Endothelial cell of umbilical vein (primary cell): ENCODE results near the gene REPS2. TPM values are rescaled to one million over a fixed set of nuclear protein-coding genes. Genes with fewer than 3 reads are reported as not detected.

Experiments
- BruUV-seq: library from RNA; stranded (reverse); fragments of 400-500 nt; replicated peaks from 2 replicates; lab custom pipeline; 2021; lab: Mats Ljungman, UMichigan
- CTCF ChIA-PET: fragments of 300-600, 350-600 bp; sonication (Branson Sonifier 250); formaldehyde crosslinking; loops from one replicate; lab custom pipeline; 2021; ENCODE audit warnings: antibody characterized with exemption, inconsistent platforms; lab: Charles Lee
- POLR2A ChIA-PET: fragments of 300-600, 350-600 bp; sonication (Branson Sonifier 250); formaldehyde crosslinking; loops from one replicate; lab custom pipeline; 2021; ENCODE audit warnings: antibody characterized with exemption, inconsistent platforms; lab: Charles Lee
- DNase-seq: peaks from one replicate; pipeline ENCODE4 v3.0.0-alpha.2; 2011; ENCODE audit warnings: low read depth, low spot score
- FAIRE-seq: peaks from 2 replicates; lab custom pipeline; 2011; peaks lifted over from hg19 to GRCh38; lab: Jason Lieb, UNC
- H2AFZ ChIP-seq: 2 replicates; pipeline ENCODE4 v1.6.0; 2012; ENCODE audit warnings: low read depth, low read length, control low read depth, inconsistent platforms
- H3K27ac ChIP-seq: 2 replicates; pipeline ENCODE4 v1.5.1; 2011; ENCODE audit warnings: low read depth, mild to moderate bottlenecking, control low read depth, low read length, moderate library complexity; ENCODE audit not compliant: insufficient read depth
- H3K27me3 ChIP-seq, 2 experiments: 2 replicates each; pipeline versions ENCODE4 v1.6.0 to v1.6.1; 2011; ENCODE audit warnings: low read length in 2 of 2, mixed read lengths in 1 of 2; ENCODE audit not compliant: control insufficient read depth in 2 of 2, insufficient read depth in 2 of 2
- H3K36me3 ChIP-seq, 2 experiments: 2 replicates in 1 of 2; 3 replicates in 1 of 2; pipeline ENCODE4 v1.5.1; 2011; ENCODE audit warnings: low read length in 2 of 2, mild to moderate bottlenecking in 1 of 2, moderate library complexity in 1 of 2; ENCODE audit not compliant: control insufficient read depth in 2 of 2, insufficient read depth in 2 of 2; ENCODE audit errors: extremely low read depth in 1 of 2
- H3K4me1 ChIP-seq: 3 replicates; pipeline ENCODE4 v1.5.1; 2011; ENCODE audit warnings: mild to moderate bottlenecking, low read length; ENCODE audit not compliant: control insufficient read depth, insufficient read depth; ENCODE audit errors: extremely low read depth
- H3K4me2 ChIP-seq: 2 replicates; pipeline ENCODE4 v1.6.1; 2011; ENCODE audit warnings: low read length, control low read depth, mixed read lengths; ENCODE audit not compliant: insufficient read depth
- H3K4me3 ChIP-seq, 3 experiments: fragments of 200-600 bp in 1 of 3; sonication (generic), shearing (Covaris generic) in 1 of 3; replicated peaks in 1 of 3; 2 replicates each; pipeline ENCODE4 v1.5.1; 2011 to 2016; ENCODE audit warnings: control low read depth in 3 of 3, low read length in 3 of 3, mild to moderate bottlenecking in 2 of 3, inconsistent platforms in 1 of 3, low read depth in 1 of 3, moderate library complexity in 1 of 3; ENCODE audit not compliant: insufficient read depth in 1 of 3
- H3K79me2 ChIP-seq: 2 replicates; pipeline ENCODE4 v1.6.0; 2012; ENCODE audit warnings: low read length, inconsistent platforms; ENCODE audit not compliant: control insufficient read depth, insufficient read depth
- H3K9ac ChIP-seq: replicated peaks from 2 replicates; pipeline ENCODE3; 2011; ENCODE audit warnings: low read length, control low read depth; ENCODE audit not compliant: insufficient read depth; ENCODE audit errors: extremely low read depth
- H3K9me1 ChIP-seq: replicated peaks from 3 replicates; pipeline ENCODE4 v1.6.0; 2011; ENCODE audit warnings: mild to moderate bottlenecking, low read length; ENCODE audit not compliant: control insufficient read depth, insufficient read depth; ENCODE audit errors: extremely low read depth
- H3K9me3 ChIP-seq: replicated peaks from 2 replicates; pipeline ENCODE4 v1.5.1; 2012; ENCODE audit warnings: low read length, inconsistent platforms; ENCODE audit not compliant: control insufficient read depth, insufficient read depth
- H4K20me1 ChIP-seq: replicated peaks from 2 replicates; pipeline ENCODE3; 2011; ENCODE audit warnings: mild to moderate bottlenecking, low read length; ENCODE audit not compliant: control insufficient read depth, insufficient read depth; ENCODE audit errors: extremely low read depth
- CTCF ChIP-seq, 2 donors: IDR thresholded peaks; 1 replicate in 1 of 2; 2 replicates in 1 of 2; pipeline ENCODE4 v1.5.1; 2011; ENCODE audit warnings: low read length in 2 of 2, mild to moderate bottlenecking in 2 of 2, moderate library complexity in 2 of 2, control low read depth in 1 of 2, inconsistent platforms in 1 of 2, low read depth in 1 of 2; ENCODE audit not compliant: insufficient read depth in 1 of 2; ENCODE audit errors: extremely low read depth in 1 of 2
- EZH2 ChIP-seq: IDR thresholded peaks from 2 replicates; pipeline ENCODE4 v1.6.1; 2012; ENCODE audit warnings: borderline replicate concordance, low read depth, mild to moderate bottlenecking, moderate library complexity, low read length, inconsistent platforms; ENCODE audit not compliant: severe bottlenecking
- FOS ChIP-seq: IDR thresholded peaks from 2 replicates; pipeline ENCODE4 v1.6.1; 2011; ENCODE audit warnings: mild to moderate bottlenecking, low read length, moderate library complexity, borderline replicate concordance; ENCODE audit not compliant: insufficient read depth
- GATA2 ChIP-seq: IDR thresholded peaks from 2 replicates; pipeline ENCODE4 v1.7.0; 2011; ENCODE audit warnings: low read depth, mild to moderate bottlenecking, moderate library complexity, mixed read lengths, low read length; ENCODE audit not compliant: insufficient read length, insufficient read depth
- JUN ChIP-seq: IDR thresholded peaks from 2 replicates; pipeline ENCODE4 v1.6.1; 2011; ENCODE audit warnings: borderline replicate concordance, low read depth; ENCODE audit not compliant: insufficient read length, insufficient read depth
- MAX ChIP-seq: IDR thresholded peaks from 2 replicates; pipeline ENCODE4 v1.6.1; 2011; ENCODE audit not compliant: insufficient read depth, insufficient read length
- MYC ChIP-seq: IDR thresholded peaks from one replicate; pipeline ENCODE4 v1.6.1; 2011; ENCODE audit warnings: mild to moderate bottlenecking, low read depth, low read length
- POLR2A ChIP-seq: IDR thresholded peaks from 2 replicates; pipeline ENCODE4 v1.6.1; 2012; ENCODE audit warnings: low read depth, mild to moderate bottlenecking, control low read depth, low read length
- POLR2AphosphoS5 ChIP-seq: IDR thresholded peaks from 2 replicates; pipeline ENCODE4 v1.6.1; 2012; ENCODE audit warnings: low read depth, mild to moderate bottlenecking, control low read depth, low read length, moderate library complexity; ENCODE audit not compliant: insufficient read depth
- dilution Hi-C: fragments of 300-500 bp; cut with MboI; formaldehyde crosslinking; loops from one replicate; pipeline ENCODE4 v1.15.0; 2019; ENCODE audit warnings: low sequenced_read_pairs; ENCODE audit not compliant: extremely low pct_ligation_motif_present
- intact Hi-C: fragments of 100-400 bp; cut with micrococcal nuclease; formaldehyde crosslinking; loops from one replicate; pipeline ENCODE4 v1.10.0; 2022
- polyA plus RNA-seq, 4 experiments: library from polyadenylated mRNA; depleted of rRNA in 3 of 4; stranded (reverse) in 3 of 4; unstranded in 1 of 4; fragments of >200 nt; gene quantifications; 2 replicates each; pipeline versions ENCODE4 v1.2.1 to v1.2.3, GENCODE V29; 2011 to 2012; ENCODE audit warnings: missing spikeins in 1 of 4
- total RNA-seq: library from RNA; stranded (reverse); gene quantifications from 2 replicates; pipeline ENCODE4 v1.2.3, GENCODE V29; 2021

Gene REPS2
- total and polyA plus RNA-seq, 2 donors (not counting 3 experiments of a cell fraction or from before 2014, with no cell fraction given) = 0.91 to 2.6 TPM

GRCh38 chrX:16920075-16920474 is 26.4 kb upstream of the REPS2 start:
- POLR2A ChIA-PET = no interaction called here
- no peak overlapping the region for H3K27ac ChIP-seq
- dilution Hi-C loops = no loop called here

More at GRCh38 chrX:16920075-16920474, 26.4 kb upstream of the REPS2 start:
- Histone ChIP-seq H3K9ac (no peak overlapping the region), H2AFZ (no peak overlapping the region), H3K4me1 (peaks cover 2% of the 10 kb centered on the region), H3K9me3 (no peaks in the 10 kb centered on the region), H3K79me2 (no peaks in the 10 kb centered on the region), H4K20me1 (no peaks in the 10 kb centered on the region), H3K4me3 (no peak overlapping the region), H3K9me1 (no peaks in the 10 kb centered on the region), H3K36me3 (no peaks in the 10 kb centered on the region), H3K27me3 (peaks cover 0 to 2% of the 10 kb centered on the region in 2 experiments), H3K4me2 (no peak overlapping the region)
- TF ChIP-seq GATA2 (no peak), JUN (no peak), CTCF (IDR thresholded peaks at IDR 0.05; ENCODE audit: extremely low read depth in 1 of 2, insufficient read depth in 1 of 2, low read depth in 1 of 2, low read length in 2 of 2) (no peak), FOS (no peak), MYC (no peak), POLR2A (no peak), EZH2 (no peak), POLR2AphosphoS5 (no peak), MAX (no peak)
- DNase-seq (peak; percentile 73), FAIRE-seq (peak; percentile 70)
- CTCF ChIA-PET = interaction anchor here (1.4 kb wide), 2 partner anchors 27 to 126 kb away, joined by 3 to 6 read pairs; no protein-coding TSS in a partner anchor
- no TSS peak for BruUV-seq
- intact Hi-C loops = no loop called here
